Retina (tissue), 1 donor: ENCODE results near the gene GAP43.
A peak's percentile ranks its signal among the peaks of the same experiment; 100 is the strongest.

Source experiments
- DNase-seq: peaks from one replicate; pipeline ENCODE4 v3.0.0-alpha.2; 2016

GAP43 gene

GRCh38 chr3:115627180-115628074 is 4.1 kb downstream of the GAP43 start:
- DNase-seq: peak; percentile 25

- no peak for DNase-seq
Measured at GRCh38 chr3:115628075-115628412, 4.7 kb downstream of the GAP43 start.

- DNase-seq: no peak
Measured at GRCh38 chr3:115630850-115631249, 7.5 kb downstream of the GAP43 start.

- DNase-seq: peak; percentile 74
Measured at GRCh38 chr3:115632026-115632425, 8.7 kb downstream of the GAP43 start.

GRCh38 chr3:115633467-115633866 is 10.2 kb downstream of the GAP43 start:
- no peak for DNase-seq

GRCh38 chr3:115634052-115634451 is 10.7 kb downstream of the GAP43 start:
- no peak for DNase-seq

GRCh38 chr3:115635406-115635805 is 12.1 kb downstream of the GAP43 start:
- DNase-seq: no peak

GRCh38 chr3:115638241-115638640 is 14.9 kb downstream of the GAP43 start:
- no peak for DNase-seq

GRCh38 chr3:115638991-115639390 is 15.7 kb downstream of the GAP43 start:
- no peak for DNase-seq

- DNase-seq: no peak
Measured at GRCh38 chr3:115644391-115644790, 21.1 kb downstream of the GAP43 start.

- DNase-seq: no peak
Measured at GRCh38 chr3:115646027-115646690, 22.8 kb downstream of the GAP43 start.

GRCh38 chr3:115648559-115648958 is 25.2 kb downstream of the GAP43 start:
- no peak for DNase-seq

GRCh38 chr3:115651087-115651486 is 27.8 kb downstream of the GAP43 start:
- no peak for DNase-seq

GRCh38 chr3:115651599-115651998 is 28.3 kb downstream of the GAP43 start:
- no peak for DNase-seq

GRCh38 chr3:115652738-115653137 is 29.4 kb downstream of the GAP43 start:
- DNase-seq: no peak

- no peak for DNase-seq
Measured at GRCh38 chr3:115655761-115656282, 32.5 kb downstream of the GAP43 start.

- DNase-seq: no peak
Measured at GRCh38 chr3:115657168-115657567, 33.9 kb downstream of the GAP43 start.

GRCh38 chr3:115658032-115658336 is 34.7 kb downstream of the GAP43 start:
- DNase-seq: no peak

GRCh38 chr3:115658337-115659181 is 35.2 kb downstream of the GAP43 start:
- peak; percentile 95 for DNase-seq

- peak; percentile 65 for DNase-seq
Measured at GRCh38 chr3:115659253-115660220, 36.2 kb downstream of the GAP43 start.

GRCh38 chr3:115660646-115661337 is 37.5 kb downstream of the GAP43 start:
- DNase-seq: peak; percentile 40
